Smooth muscle cell (in vitro differentiated cells): Measurements from ENCODE around the gene ZNF573. TPM values are rescaled to one million over a fixed set of nuclear protein-coding genes. Genes with fewer than 3 reads are reported as not detected.
A peak's percentile ranks its signal among the peaks of the same experiment; 100 is the strongest.

ENCODE experiments used
- DNase-seq: peaks from one replicate; lab custom pipeline; 2025; ENCODE audit not compliant: unreplicated experiment; lab: John Stamatoyannopoulos, UW
- H2AFZ ChIP-seq: fragments of 200-600 bp; sonication (generic); 2 replicates; pipeline ENCODE4 v1.6.0; 2016; ENCODE audit warnings: antibody characterized with exemption, low read depth, mild to moderate bottlenecking
- H3F3A ChIP-seq: fragments of 200-600 bp; sonication (generic); 2 replicates; pipeline ENCODE4 v1.6.0; 2017; ENCODE audit warnings: antibody characterized with exemption, low read depth
- H3K27ac ChIP-seq: fragments of 200-600 bp; sonication (generic); 2 replicates; pipeline ENCODE4 v1.5.1; 2016; ENCODE audit warnings: low read depth, mild to moderate bottlenecking
- H3K27me3 ChIP-seq: fragments of 200-600 bp; sonication (generic); 2 replicates; pipeline ENCODE4 v1.6.1; 2016; ENCODE audit warnings: low read depth, mild to moderate bottlenecking
- H3K36me3 ChIP-seq: fragments of 200-600 bp; sonication (generic); 2 replicates; pipeline ENCODE4 v1.5.1; 2016; ENCODE audit warnings: low read depth
- H3K4me1 ChIP-seq: fragments of 200-600 bp; sonication (generic); 2 replicates; pipeline ENCODE4 v1.5.1; 2016; ENCODE audit warnings: low read depth
- H3K4me2 ChIP-seq: fragments of 200-600 bp; sonication (generic); 2 replicates; pipeline ENCODE4 v1.6.0; 2016; ENCODE audit warnings: mild to moderate bottlenecking
- H3K4me3 ChIP-seq: fragments of 200-600 bp; sonication (generic); 2 replicates; pipeline ENCODE4 v1.5.1; 2016; ENCODE audit warnings: mild to moderate bottlenecking
- H3K79me2 ChIP-seq: fragments of 200-600 bp; sonication (generic); 2 replicates; pipeline ENCODE4 v1.6.0; 2016; ENCODE audit warnings: low read depth, mild to moderate bottlenecking
- H3K9ac ChIP-seq: fragments of 200-600 bp; sonication (generic); 2 replicates; pipeline ENCODE4 v1.6.0; 2016; ENCODE audit warnings: low read depth
- H3K9me3 ChIP-seq: fragments of 200-600 bp; sonication (generic); replicated peaks from 2 replicates; pipeline ENCODE4 v1.5.1; 2016; ENCODE audit warnings: low read depth
- H4K20me1 ChIP-seq: fragments of 200-600 bp; sonication (generic); 2 replicates; pipeline ENCODE4 v1.6.0; 2016; ENCODE audit warnings: low read depth
- WGBS: methylation state at CpG from one replicate; pipeline ENCODE4 v1.1.7; 2016; ENCODE audit warnings: low lambda C conversion rate; 5-methylcytosine and 5-hydroxymethylcytosine counted together
- polyA plus RNA-seq: library from polyadenylated mRNA; unstranded; fragments of >200 nt; fragmentation: Nextera tagmentation; extraction: Ambion mirVana; gene quantifications from 2 replicates; pipeline ENCODE4 v1.2.1, GENCODE V29; 2016
- total RNA-seq: library from RNA; depleted of rRNA; stranded (reverse); fragments of >200 nt; gene quantifications from 2 replicates; pipeline ENCODE4 v1.2.3, GENCODE V29; 2014
- TF ChIP-seq, protein P1 (sequence below): fragments of 200-600 bp; sonication (generic); IDR thresholded peaks from 2 replicates; pipeline ENCODE4 v1.5.1; 2017; ENCODE audit warnings: borderline replicate concordance, mild to moderate bottlenecking, antibody characterized with exemption; ENCODE audit not compliant: insufficient read depth, poor library complexity, severe bottlenecking

Gene ZNF573
- total and polyA plus RNA-seq, 2 experiments from 2014 or later = 2.5 to 3.3 TPM

GRCh38 chr19:37698216-37698615, 81.2 kb downstream of the ZNF573 start:
- Histone ChIP-seq H3K4me1 (no peaks in the 10 kb centered on the region), H3K27ac (no peak overlapping the region), H3K4me3 (no peak overlapping the region), H3K9ac (no peak overlapping the region), H3K27me3 (no peaks in the 10 kb centered on the region), H4K20me1 (no peaks in the 10 kb centered on the region), H2AFZ (no peak overlapping the region), H3K36me3 (peaks cover 27% of the 10 kb centered on the region), H3K79me2 (no peaks in the 10 kb centered on the region), H3K4me2 (no peak overlapping the region), H3K9me3 (no peaks in the 10 kb centered on the region), H3F3A (no peaks in the 10 kb centered on the region)
- 84% methylated on average over 6 of the region's 6 CpGs for WGBS
- TF ChIP-seq, protein P1, sequence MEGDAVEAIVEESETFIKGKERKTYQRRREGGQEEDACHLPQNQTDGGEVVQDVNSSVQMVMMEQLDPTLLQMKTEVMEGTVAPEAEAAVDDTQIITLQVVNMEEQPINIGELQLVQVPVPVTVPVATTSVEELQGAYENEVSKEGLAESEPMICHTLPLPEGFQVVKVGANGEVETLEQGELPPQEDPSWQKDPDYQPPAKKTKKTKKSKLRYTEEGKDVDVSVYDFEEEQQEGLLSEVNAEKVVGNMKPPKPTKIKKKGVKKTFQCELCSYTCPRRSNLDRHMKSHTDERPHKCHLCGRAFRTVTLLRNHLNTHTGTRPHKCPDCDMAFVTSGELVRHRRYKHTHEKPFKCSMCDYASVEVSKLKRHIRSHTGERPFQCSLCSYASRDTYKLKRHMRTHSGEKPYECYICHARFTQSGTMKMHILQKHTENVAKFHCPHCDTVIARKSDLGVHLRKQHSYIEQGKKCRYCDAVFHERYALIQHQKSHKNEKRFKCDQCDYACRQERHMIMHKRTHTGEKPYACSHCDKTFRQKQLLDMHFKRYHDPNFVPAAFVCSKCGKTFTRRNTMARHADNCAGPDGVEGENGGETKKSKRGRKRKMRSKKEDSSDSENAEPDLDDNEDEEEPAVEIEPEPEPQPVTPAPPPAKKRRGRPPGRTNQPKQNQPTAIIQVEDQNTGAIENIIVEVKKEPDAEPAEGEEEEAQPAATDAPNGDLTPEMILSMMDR = no peak
- no peak for DNase-seq

- Histone ChIP-seq H3K9ac (no peak overlapping the region), H3F3A (no peaks in the 10 kb centered on the region), H3K4me3 (no peak overlapping the region), H3K27ac (no peak overlapping the region), H4K20me1 (no peaks in the 10 kb centered on the region), H3K4me1 (no peaks in the 10 kb centered on the region), H3K9me3 (no peaks in the 10 kb centered on the region), H3K36me3 (peaks cover 25% of the 10 kb centered on the region), H3K4me2 (no peak overlapping the region), H2AFZ (no peak overlapping the region), H3K79me2 (no peaks in the 10 kb centered on the region), H3K27me3 (no peaks in the 10 kb centered on the region)
- 78% methylated on average over 3 of the region's 3 CpGs for WGBS
- no peak for DNase-seq
- TF ChIP-seq, protein P1 = no peak
Measured at GRCh38 chr19:37695144-37695899, 84.1 kb downstream of the ZNF573 start.

DNA sequence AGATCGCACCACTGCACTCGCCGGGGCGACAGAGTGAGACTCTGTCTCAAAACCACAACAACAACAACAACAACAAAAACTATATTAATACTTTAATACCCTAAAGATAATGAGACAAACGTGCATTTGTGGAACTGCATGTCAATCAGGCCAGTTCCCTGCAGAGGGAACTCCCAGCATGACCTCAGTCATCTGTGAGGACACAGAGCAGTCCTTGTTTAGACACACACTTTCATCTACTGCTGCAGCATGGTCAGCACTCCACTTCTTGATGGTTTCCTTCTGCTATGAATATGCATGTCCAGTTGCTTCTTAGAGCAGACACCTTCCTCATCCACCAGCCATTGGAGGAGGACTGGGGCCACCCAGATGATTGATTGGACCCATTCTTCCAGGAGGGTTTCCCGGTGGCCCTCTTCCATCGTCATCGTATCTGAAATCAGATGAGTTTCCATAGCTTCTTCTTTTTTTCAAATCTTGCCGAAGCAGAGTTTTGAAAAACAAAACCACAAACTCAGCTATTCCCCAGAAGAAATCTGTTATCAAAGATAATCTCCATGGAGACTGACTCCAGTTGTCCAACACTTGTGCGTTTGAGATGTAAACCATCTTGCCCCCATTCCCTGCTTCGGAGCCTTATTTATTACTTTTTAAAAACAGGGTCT, 86.3 kb downstream of the ZNF573 start:
- Histone ChIP-seq H3K27ac (no peak overlapping the region), H2AFZ (no peak overlapping the region), H3K9me3 (no peaks in the 10 kb centered on the region), H3K27me3 (no peaks in the 10 kb centered on the region), H3F3A (no peaks in the 10 kb centered on the region), H3K4me3 (no peak overlapping the region), H3K36me3 (peaks cover 3% of the 10 kb centered on the region), H4K20me1 (no peaks in the 10 kb centered on the region), H3K9ac (no peak overlapping the region), H3K4me2 (peak overlapping the region; percentile 82), H3K79me2 (no peaks in the 10 kb centered on the region), H3K4me1 (no peaks in the 10 kb centered on the region)
- TF ChIP-seq, protein P1 = no peak
- no peak for DNase-seq
- WGBS = 85% methylated on average over 11 of the region's 11 CpGs
